Spleen (tissue), 11 donors: ENCODE data around the gene KCNQ4. TPM values are rescaled to one million over a fixed set of nuclear protein-coding genes. Genes with fewer than 3 reads are reported as not detected.

Experiments used
- DNase-seq: peaks from one replicate; pipeline ENCODE4 v3.0.0-alpha.2; 2020
- H3K27ac ChIP-seq, 8 donors: fragments of 200-600 bp; sonication (generic) in 7 of 8; 1 replicate in 4 of 8; 2 replicates in 4 of 8; pipeline versions ENCODE4 v1.5.0 to v1.8.0; 2016 to 2021; ENCODE audit warnings: inconsistent platforms in 4 of 8, mild to moderate bottlenecking in 4 of 8, moderate library complexity in 1 of 8
- H3K27me3 ChIP-seq, 7 donors: fragments of 200-600 bp; sonication (generic) in 6 of 7; replicated peaks in 1 of 7; 1 replicate in 4 of 7; 2 replicates in 3 of 7; pipeline versions ENCODE4 v1.5.0 to v1.8.0; 2016 to 2021; ENCODE audit warnings: inconsistent platforms in 3 of 7, mild to moderate bottlenecking in 1 of 7
- H3K36me3 ChIP-seq, 6 donors: fragments of 200-600 bp; sonication (generic) in 5 of 6; 1 replicate in 4 of 6; 2 replicates in 2 of 6; pipeline versions ENCODE4 v1.5.0 to v1.8.0; 2016 to 2021; ENCODE audit warnings: inconsistent platforms in 2 of 6
- H3K4me1 ChIP-seq, 6 donors: fragments of 200-600 bp; sonication (generic) in 5 of 6; 1 replicate in 3 of 6; 2 replicates in 3 of 6; pipeline versions ENCODE4 v1.5.0 to v1.8.0; 2016 to 2021; ENCODE audit warnings: inconsistent platforms in 3 of 6
- H3K4me3 ChIP-seq, 8 donors: fragments of 200-600 bp; sonication (generic) in 7 of 8; 1 replicate in 4 of 8; 2 replicates in 4 of 8; pipeline versions ENCODE4 v1.5.0 to v1.8.0; 2016 to 2021; ENCODE audit warnings: inconsistent platforms in 4 of 8, mild to moderate bottlenecking in 4 of 8, moderate library complexity in 2 of 8
- H3K9me3 ChIP-seq, 8 donors: fragments of 200-600 bp; sonication (generic) in 7 of 8; 1 replicate in 4 of 8; 2 replicates in 4 of 8; pipeline versions ENCODE4 v1.5.0 to v1.8.0; 2016 to 2021; ENCODE audit warnings: inconsistent platforms in 4 of 8
- POLR2A ChIP-seq, 3 donors: fragments of 450-650 bp; IDR thresholded peaks; one replicate each; pipeline ENCODE4 v1.5.1; 2017; ENCODE audit warnings: antibody characterized with exemption in 3 of 3, mild to moderate bottlenecking in 1 of 3
- POLR2AphosphoS5 ChIP-seq, 3 donors: sonication (generic); formaldehyde crosslinking; IDR thresholded peaks; one replicate each; pipeline ENCODE4 v1.5.1; 2017; ENCODE audit warnings: antibody characterized with exemption in 3 of 3
- WGBS, 5 donors: extraction: QIAGEN DNeasy Blood & Tissue Kit in 3 of 5; methylation state at CpG; one replicate each; pipeline versions ENCODE4 v1.1.5 to v1.1.7; 2013 to 2018; 5-methylcytosine and 5-hydroxymethylcytosine counted together
- intact Hi-C: fragments of 100-400 bp; cut with DNase I; formaldehyde crosslinking; loops from one replicate; pipeline ENCODE4 v1.15.0; 2023; ENCODE audit warnings: low total_unique reads
- polyA plus RNA-seq, 3 donors: library from polyadenylated mRNA; stranded (reverse); fragments of 200-250 nt; gene quantifications; one replicate each; pipeline ENCODE4 v1.2.1, GENCODE V29; 2013
- total RNA-seq, 7 donors: library from RNA; depleted of rRNA in 3 of 7; stranded (reverse); fragments of >200 nt in 3 of 7; fragmentation: NEBNext Ultra II Directional in 4 of 7; extraction: Animal tissue kit (Norgen Biotek cat#: 25700) in 4 of 7; gene quantifications; one replicate each; pipeline versions ENCODE4 v1.1.0 to v1.2.1, GENCODE V29; 2016 to 2021
- TF ChIP-seq, protein P1 (sequence below), 11 experiments: fragments of 200-600 bp in 7 of 11; fragments of 450-650 bp in 4 of 11; sonication (generic) in 4 of 11; IDR thresholded peaks in 8 of 11; conservative IDR thresholded peaks in 3 of 11; 1 replicate in 7 of 11; 2 replicates in 4 of 11; pipeline versions ENCODE4 v1.4.0 to v1.8.0; 2016 to 2021; ENCODE audit warnings: antibody characterized with exemption in 11 of 11, inconsistent platforms in 4 of 11, mild to moderate bottlenecking in 1 of 11
- donor health status: healthy with polysubstance abuse.
- donor health status: DM: no; HTN: no; CAD: no; lungs with moderate emphysema.
- donor health status: DM: no; HTN: no; CAD: no.
- donor health status: Bipolar disorder and iron deficiency.
- donor health status: healthy.
- donor health status: DM: no; HTN: no; CAD: no.
- donor health status: DM: yes; HTN: yes; CAD: no.

The KCNQ4 gene
- total and polyA plus RNA-seq, 10 donors: 0.09 to 0.54 (median 0.25) TPM

DNA sequence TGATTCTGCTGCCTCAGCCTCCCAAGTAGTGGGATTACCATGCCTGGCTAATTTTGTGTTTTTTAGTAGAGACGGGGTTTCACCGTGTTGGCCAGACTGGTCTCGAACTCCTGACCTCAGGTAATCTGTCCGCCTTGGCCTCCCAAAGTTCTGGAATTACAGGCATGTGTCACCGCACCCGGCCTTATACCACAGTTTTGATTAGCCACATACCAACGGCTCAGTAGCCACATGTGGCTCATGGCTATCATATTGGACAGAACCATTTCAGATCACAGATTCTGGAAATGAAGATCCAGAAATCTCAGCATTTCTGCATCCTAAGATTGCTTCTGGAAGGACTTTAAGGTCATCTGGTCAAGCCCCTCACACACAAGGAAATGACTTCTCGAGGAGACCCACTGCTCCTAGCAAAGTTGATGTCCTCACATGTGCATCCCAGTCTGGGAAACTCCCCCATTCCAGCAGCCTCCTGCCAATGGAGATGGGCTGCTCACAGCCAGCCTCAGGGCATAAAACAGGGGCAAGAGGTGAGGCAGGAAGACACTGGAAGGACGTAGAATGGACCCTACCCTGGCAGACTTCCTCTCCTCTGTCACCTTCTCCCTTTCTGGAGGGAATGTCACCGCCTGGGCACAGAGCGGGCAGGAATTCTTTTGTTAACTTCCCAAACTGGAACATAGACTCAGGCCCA lies 96.0 kb downstream of the KCNQ4 start:
- 77 to 86% (median 81%) methylated on average over 11 of the region's 11 CpGs for WGBS, 5 donors
- peaks cover 0 to 18% (median 0%) of the 10 kb centered on the region in 8 donors for H3K9me3 ChIP-seq
- TF ChIP-seq, protein P1, sequence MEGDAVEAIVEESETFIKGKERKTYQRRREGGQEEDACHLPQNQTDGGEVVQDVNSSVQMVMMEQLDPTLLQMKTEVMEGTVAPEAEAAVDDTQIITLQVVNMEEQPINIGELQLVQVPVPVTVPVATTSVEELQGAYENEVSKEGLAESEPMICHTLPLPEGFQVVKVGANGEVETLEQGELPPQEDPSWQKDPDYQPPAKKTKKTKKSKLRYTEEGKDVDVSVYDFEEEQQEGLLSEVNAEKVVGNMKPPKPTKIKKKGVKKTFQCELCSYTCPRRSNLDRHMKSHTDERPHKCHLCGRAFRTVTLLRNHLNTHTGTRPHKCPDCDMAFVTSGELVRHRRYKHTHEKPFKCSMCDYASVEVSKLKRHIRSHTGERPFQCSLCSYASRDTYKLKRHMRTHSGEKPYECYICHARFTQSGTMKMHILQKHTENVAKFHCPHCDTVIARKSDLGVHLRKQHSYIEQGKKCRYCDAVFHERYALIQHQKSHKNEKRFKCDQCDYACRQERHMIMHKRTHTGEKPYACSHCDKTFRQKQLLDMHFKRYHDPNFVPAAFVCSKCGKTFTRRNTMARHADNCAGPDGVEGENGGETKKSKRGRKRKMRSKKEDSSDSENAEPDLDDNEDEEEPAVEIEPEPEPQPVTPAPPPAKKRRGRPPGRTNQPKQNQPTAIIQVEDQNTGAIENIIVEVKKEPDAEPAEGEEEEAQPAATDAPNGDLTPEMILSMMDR (IDR thresholded peaks at IDR 0.05 in 8 of 11, conservative IDR thresholded peaks at IDR 0.05 in 3 of 11): no peak
- TF ChIP-seq POLR2AphosphoS5 (IDR thresholded peaks at IDR 0.05): no peak
- no peak for TF ChIP-seq POLR2A (IDR thresholded peaks at IDR 0.05)
- H3K4me1 ChIP-seq: peaks cover 0 to 50% (median 30%) of the 10 kb centered on the region in 6 donors
- H3K4me3 ChIP-seq: no peak overlapping the region
- no peaks in the 10 kb centered on the region for H3K36me3 ChIP-seq
- H3K27me3 ChIP-seq: peaks cover 0 to 32% (median 18%) of the 10 kb centered on the region in 7 donors
- peak overlapping the region in 4 of 8 donors; percentile 14 to 80 (median 54) for H3K27ac ChIP-seq
- no peak for DNase-seq
- intact Hi-C loops: no loop called here

DNA sequence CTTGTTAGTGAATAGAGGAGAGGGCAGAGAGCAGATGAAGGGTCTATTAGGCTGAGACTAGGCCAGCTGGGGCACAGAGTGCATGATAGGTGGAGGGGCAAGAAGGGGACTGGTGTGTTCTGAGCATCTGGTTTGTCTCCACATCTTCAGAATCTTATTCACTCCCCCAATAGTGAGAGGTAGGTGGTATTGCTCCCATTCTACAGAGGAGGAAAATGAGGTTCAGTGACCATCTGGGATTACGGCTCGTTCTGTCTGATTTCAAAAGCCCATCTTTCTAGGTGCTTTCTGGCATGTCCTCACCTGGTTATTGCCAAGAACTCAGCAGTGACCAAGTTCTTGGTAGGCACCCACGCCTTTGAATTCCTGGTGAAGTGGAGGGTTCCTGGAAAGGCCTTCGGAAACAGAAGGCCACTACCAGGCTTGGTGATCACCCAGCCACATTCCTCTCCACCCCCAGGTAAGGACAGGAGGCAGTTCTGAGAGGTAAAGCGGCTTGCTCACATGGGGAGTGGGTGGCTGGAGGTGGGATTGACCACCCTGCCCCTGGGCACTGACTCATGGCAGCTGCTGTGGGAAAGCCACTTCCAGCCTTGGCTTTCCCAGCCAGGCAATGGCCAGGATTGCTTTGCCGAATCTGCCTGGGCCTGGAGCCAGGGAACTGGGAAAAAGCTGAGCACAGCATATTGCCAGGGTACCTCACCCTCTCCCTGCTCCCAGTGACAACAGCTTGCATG lies 97.4 kb downstream of the KCNQ4 start:
- TF ChIP-seq POLR2A (IDR thresholded peaks at IDR 0.05): no peak
- TF ChIP-seq, protein P1 (IDR thresholded peaks at IDR 0.05 in 8 of 11, conservative IDR thresholded peaks at IDR 0.05 in 3 of 11): no peak
- no peak for TF ChIP-seq POLR2AphosphoS5 (IDR thresholded peaks at IDR 0.05)
- intact Hi-C loops: no loop called here
- H3K27me3 ChIP-seq: peaks cover 0 to 45% (median 19%) of the 10 kb centered on the region in 7 donors
- no peaks in the 10 kb centered on the region for H3K36me3 ChIP-seq
- peaks cover 0 to 38% (median 19%) of the 10 kb centered on the region in 6 donors for H3K4me1 ChIP-seq
- no peak for DNase-seq
- H3K9me3 ChIP-seq: peaks cover 0 to 17% (median 0%) of the 10 kb centered on the region in 8 donors
- H3K4me3 ChIP-seq: no peak overlapping the region
- no peak overlapping the region for H3K27ac ChIP-seq
- WGBS, 5 donors: 74 to 90% (median 82%) methylated on average over 5 to 6 of the region's 6 CpGs

DNA sequence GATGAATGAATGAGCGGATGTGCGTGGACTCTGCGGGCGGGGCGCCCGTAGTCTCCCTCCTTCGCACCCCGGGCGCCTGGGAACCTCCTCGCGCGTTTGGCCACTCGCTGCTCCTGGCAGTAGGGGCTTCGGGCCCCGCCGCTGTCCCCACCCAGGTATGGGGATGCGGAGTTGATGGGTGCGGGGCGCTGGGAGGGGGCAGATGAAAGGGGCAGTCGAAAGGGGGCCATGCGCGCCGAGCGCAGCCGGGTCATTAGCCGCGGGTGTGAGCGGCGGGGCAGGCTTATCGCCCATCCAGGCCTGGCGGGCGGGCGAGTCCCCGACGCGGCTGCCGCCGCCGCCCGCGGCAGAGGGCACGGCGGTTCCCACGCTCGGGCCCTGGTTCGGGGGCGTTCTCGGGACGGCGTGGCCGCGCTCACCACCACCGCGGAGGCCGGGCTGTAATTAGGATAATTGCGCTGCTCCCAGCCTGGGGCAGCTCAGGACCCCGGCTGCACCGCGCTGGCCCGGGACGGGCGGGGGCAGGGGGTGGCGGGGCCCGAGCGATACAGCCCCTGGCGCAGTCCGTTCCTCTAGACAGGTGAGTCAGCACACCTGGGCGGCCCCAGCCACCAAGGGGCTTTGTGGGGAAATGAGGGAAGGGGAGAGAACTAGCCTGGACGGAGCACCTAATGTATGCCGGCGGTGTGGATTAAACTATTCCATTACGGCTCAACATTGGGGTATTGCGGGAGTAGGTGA lies 100.6 kb downstream of the KCNQ4 start:
- Histone ChIP-seq H3K9me3 (peaks cover 0 to 10% (median 0%) of the 10 kb centered on the region in 8 donors), H3K27ac (no peak overlapping the region), H3K36me3 (no peaks in the 10 kb centered on the region), H3K4me1 (peaks cover 0 to 21% (median 8%) of the 10 kb centered on the region in 6 donors), H3K27me3 (peaks cover 0 to 54% (median 19%) of the 10 kb centered on the region in 7 donors), H3K4me3 (peak overlapping the region in 1 of 8 donors; percentile 21)
- intact Hi-C loops: no loop called here
- DNase-seq: no peak
- 29 to 55% (median 31%) methylated on average over 37 to 73 of the region's 73 CpGs for WGBS, 5 donors
- TF ChIP-seq, protein P1 (IDR thresholded peaks at IDR 0.05 in 8 of 11, conservative IDR thresholded peaks at IDR 0.05 in 3 of 11): no peak
- TF ChIP-seq POLR2A (IDR thresholded peaks at IDR 0.05): no peak
- TF ChIP-seq POLR2AphosphoS5 (IDR thresholded peaks at IDR 0.05): no peak
